Liver (tissue), 3 donors: ENCODE data around the gene TBX1.

ENCODE experiments used
- ATF3 ChIP-seq: IDR thresholded peaks from 2 replicates; pipeline ENCODE4 v1.6.1; 2016; ENCODE audit warnings: antibody characterized with exemption
- EGR1 ChIP-seq, 2 donors: IDR thresholded peaks; 2 replicates each; pipeline ENCODE4 v1.6.1; 2016 to 2018; ENCODE audit warnings: antibody characterized with exemption in 2 of 2, low read depth in 2 of 2
- GABPA ChIP-seq, 2 donors: IDR thresholded peaks in 1 of 2; conservative IDR thresholded peaks in 1 of 2; 2 replicates each; pipeline ENCODE4 v1.6.1; 2016; ENCODE audit warnings: antibody characterized with exemption in 2 of 2, mild to moderate bottlenecking in 1 of 2, moderate library complexity in 1 of 2
- MAX ChIP-seq: IDR thresholded peaks from 2 replicates; pipeline ENCODE4 v1.6.1; 2016; ENCODE audit warnings: antibody characterized with exemption
- REST ChIP-seq: IDR thresholded peaks from 2 replicates; pipeline ENCODE4 v1.6.1; 2016; ENCODE audit warnings: antibody characterized with exemption, mild to moderate bottlenecking
- YY1 ChIP-seq: IDR thresholded peaks from 2 replicates; pipeline ENCODE4 v1.6.1; 2016; ENCODE audit warnings: antibody characterized with exemption, mild to moderate bottlenecking
- TF ChIP-seq, protein P1 (sequence below): fragments of 150-350 bp; IDR thresholded peaks from 2 replicates; pipeline ENCODE4 v1.5.1; 2017; ENCODE audit warnings: improper control_type of control experiment, low read depth, low read length; ENCODE audit not compliant: missing input control
- donor health status: healthy.
- donor health status: healthy.

GRCh38 chr22:19729507-19729906, 31.1 kb upstream of the TBX1 start:
- TF ChIP-seq, protein P1, sequence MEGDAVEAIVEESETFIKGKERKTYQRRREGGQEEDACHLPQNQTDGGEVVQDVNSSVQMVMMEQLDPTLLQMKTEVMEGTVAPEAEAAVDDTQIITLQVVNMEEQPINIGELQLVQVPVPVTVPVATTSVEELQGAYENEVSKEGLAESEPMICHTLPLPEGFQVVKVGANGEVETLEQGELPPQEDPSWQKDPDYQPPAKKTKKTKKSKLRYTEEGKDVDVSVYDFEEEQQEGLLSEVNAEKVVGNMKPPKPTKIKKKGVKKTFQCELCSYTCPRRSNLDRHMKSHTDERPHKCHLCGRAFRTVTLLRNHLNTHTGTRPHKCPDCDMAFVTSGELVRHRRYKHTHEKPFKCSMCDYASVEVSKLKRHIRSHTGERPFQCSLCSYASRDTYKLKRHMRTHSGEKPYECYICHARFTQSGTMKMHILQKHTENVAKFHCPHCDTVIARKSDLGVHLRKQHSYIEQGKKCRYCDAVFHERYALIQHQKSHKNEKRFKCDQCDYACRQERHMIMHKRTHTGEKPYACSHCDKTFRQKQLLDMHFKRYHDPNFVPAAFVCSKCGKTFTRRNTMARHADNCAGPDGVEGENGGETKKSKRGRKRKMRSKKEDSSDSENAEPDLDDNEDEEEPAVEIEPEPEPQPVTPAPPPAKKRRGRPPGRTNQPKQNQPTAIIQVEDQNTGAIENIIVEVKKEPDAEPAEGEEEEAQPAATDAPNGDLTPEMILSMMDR = no peak
- no peak for TF ChIP-seq REST
- TF ChIP-seq GABPA (IDR thresholded peaks at IDR 0.05 in 1 of 2, conservative IDR thresholded peaks at IDR 0.05 in 1 of 2) = no peak
- no peak for TF ChIP-seq EGR1 (IDR thresholded peaks at IDR 0.05; ENCODE audit: low read depth in 2 of 2)
- TF ChIP-seq ATF3 = no peak
- TF ChIP-seq YY1 = no peak
- no peak for TF ChIP-seq MAX
